CD4-positive, alpha-beta T cell (primary cell): ENCODE measurements around the gene RHBDD3. TPM values are rescaled to one million over a fixed set of nuclear protein-coding genes. Genes with fewer than 3 reads are reported as not detected.

Experiments
- ATAC-seq: fragments of 200-7000 bp; cut with Tn5 transposase; one replicate; pipeline ENCODE4 v1.10.0; 2022; ENCODE audit warnings: mild to moderate bottlenecking; ENCODE audit not compliant: poor library complexity
- CTCF ChIA-PET: fragments of 350-600 bp; sonication (Branson Sonifier 250); formaldehyde crosslinking; loops from one replicate; lab custom pipeline; 2021; ENCODE audit warnings: antibody characterized with exemption, inconsistent platforms; lab: Charles Lee
- POLR2A ChIA-PET: fragments of 350-600 bp; sonication (Branson Sonifier 250); formaldehyde crosslinking; loops from one replicate; lab custom pipeline; 2021; ENCODE audit warnings: antibody characterized with exemption, inconsistent platforms; lab: Charles Lee
- DNase-seq, 14 experiments: peaks; one replicate each; pipeline ENCODE4 v3.0.0-alpha.2; 2013 to 2020; ENCODE audit warnings: mixed read lengths in 2 of 14
- H3K27ac ChIP-seq, 2 donors: one replicate each; pipeline versions ENCODE4 v1.5.1 to v1.7.0; 2013; ENCODE audit warnings: low read length in 2 of 2, low read depth in 1 of 2, mild to moderate bottlenecking in 1 of 2
- H3K27me3 ChIP-seq, 2 experiments: 1 replicate in 1 of 2; 2 replicates in 1 of 2; pipeline versions ENCODE4 v1.6.1 to v1.7.0; 2013; ENCODE audit warnings: low read length in 2 of 2, control low read depth in 1 of 2, mild to moderate bottlenecking in 1 of 2, moderate library complexity in 1 of 2; ENCODE audit not compliant: insufficient read depth in 2 of 2, control insufficient read depth in 1 of 2
- H3K36me3 ChIP-seq: one replicate; pipeline ENCODE4 v1.6.1; 2013; ENCODE audit warnings: low read length, control low read depth; ENCODE audit not compliant: insufficient read depth
- H3K4me1 ChIP-seq: one replicate; pipeline ENCODE4 v1.6.1; 2013; ENCODE audit warnings: low read length, control low read depth; ENCODE audit not compliant: insufficient read depth
- H3K4me3 ChIP-seq: one replicate; pipeline ENCODE4 v1.5.1; 2013; ENCODE audit warnings: mild to moderate bottlenecking, low read length, moderate library complexity
- H3K9me3 ChIP-seq, 2 experiments: 1 replicate in 1 of 2; 2 replicates in 1 of 2; pipeline versions ENCODE4 v1.6.1 to v1.7.0; 2013; ENCODE audit warnings: low read length in 2 of 2, mild to moderate bottlenecking in 2 of 2, control low read depth in 1 of 2, moderate library complexity in 1 of 2; ENCODE audit not compliant: control insufficient read depth in 1 of 2, insufficient read depth in 1 of 2
- H3K27ac Mint-ChIP-seq: one replicate; pipeline ENCODE4 v1.8.0; 2020; ENCODE audit warnings: mixed read lengths
- H3K27me3 Mint-ChIP-seq: one replicate; pipeline ENCODE4 v1.8.0; 2021; ENCODE audit warnings: mixed read lengths
- H3K36me3 Mint-ChIP-seq: one replicate; pipeline ENCODE4 v1.8.0; 2021; ENCODE audit warnings: low read depth, mixed read lengths
- H3K4me1 Mint-ChIP-seq: one replicate; pipeline ENCODE4 v1.8.0; 2021; ENCODE audit warnings: low read depth, mixed read lengths
- H3K4me3 Mint-ChIP-seq: one replicate; pipeline ENCODE4 v1.8.0; 2020; ENCODE audit warnings: mild to moderate bottlenecking, mixed read lengths
- H3K9me3 Mint-ChIP-seq: one replicate; pipeline ENCODE4 v1.8.0; 2020; ENCODE audit warnings: mixed read lengths
- CTCF ChIP-seq: fragments of 200-600 bp; IDR thresholded peaks from one replicate; pipeline ENCODE4 v1.8.0; 2022; ENCODE audit warnings: antibody characterized with exemption, mild to moderate bottlenecking
- intact Hi-C, 2 experiments: fragments of 100-400 bp; cut with DNase I in 1 of 2; cut with micrococcal nuclease in 1 of 2; formaldehyde crosslinking; loops; one replicate each; pipeline versions ENCODE4 v1.15.1 to v1.9.0; 2023 to 2025; cut with DNase I, micrococcal nuclease
- total RNA-seq, 174 experiments: library from RNA in 2 of 174; stranded (reverse) in 2 of 174; gene quantifications; one replicate each; pipeline ENCODE4 v1.2.3 and lab custom pipeline; 2021 to 2026

RHBDD3 gene
- total RNA-seq, 2 experiments from 2014 or later: 9.0 to 11.7 TPM

GRCh38 chr22:29265929-29266328, 1.9 kb downstream of the RHBDD3 start:
- intact Hi-C loops: loop anchor here in 1 of 2 experiments (2.0 to 10.0 kb wide), 5 partner anchors 121 to 1341 kb away; partner anchors contain the start of genes AP1B1, MTFP1, THOC5 and ZNRF3
- POLR2A ChIA-PET: no interaction called here
- Mint-ChIP-seq H3K27ac (peak overlapping the region; percentile 98), H3K4me1 (peaks cover 44% of the 10 kb centered on the region), H3K9me3 (no peaks in the 10 kb centered on the region), H3K36me3 (peaks cover 35% of the 10 kb centered on the region), H3K4me3 (peak overlapping the region; percentile 95), H3K27me3 (no peaks in the 10 kb centered on the region)
- no peak overlapping the region for H3K4me3 ChIP-seq
- no peak for TF ChIP-seq CTCF
- no peak for ATAC-seq
- no peak for DNase-seq
- H3K36me3 ChIP-seq: peaks cover 15% of the 10 kb centered on the region
- H3K4me1 ChIP-seq: peaks cover 37% of the 10 kb centered on the region
- H3K9me3 ChIP-seq: no peaks in the 10 kb centered on the region
- CTCF ChIA-PET: no interaction called here
- no peaks in the 10 kb centered on the region for H3K27me3 ChIP-seq
- H3K27ac ChIP-seq: no peak overlapping the region

- Histone ChIP-seq H3K9me3 (no peaks in the 10 kb centered on the region), H3K27me3 (no peaks in the 10 kb centered on the region), H3K4me3 (no peak overlapping the region), H3K36me3 (peaks cover 9% of the 10 kb centered on the region), H3K27ac (no peak overlapping the region), H3K4me1 (peaks cover 32% of the 10 kb centered on the region)
- Mint-ChIP-seq H3K9me3 (no peaks in the 10 kb centered on the region), H3K4me1 (peaks cover 37% of the 10 kb centered on the region), H3K4me3 (no peak overlapping the region), H3K36me3 (peaks cover 29% of the 10 kb centered on the region), H3K27me3 (no peaks in the 10 kb centered on the region), H3K27ac (no peak overlapping the region)
- ATAC-seq (no peak), DNase-seq (no peak)
- no peak for TF ChIP-seq CTCF
- intact Hi-C loops: loop anchor here in 1 of 2 experiments (5.0 to 10.0 kb wide), 4 partner anchors 122 to 1341 kb away; partner anchors contain the start of genes AP1B1, THOC5 and ZNRF3
- CTCF ChIA-PET: no interaction called here
- POLR2A ChIA-PET: no interaction called here
These were observed 2.5 kb downstream of the RHBDD3 start for GRCh38 chr22:29265305-29265704.

GRCh38 chr22:29263791-29264276, 3.9 kb downstream of the RHBDD3 start:
- Histone ChIP-seq H3K27ac (no peak overlapping the region), H3K36me3 (peaks cover 9% of the 10 kb centered on the region), H3K9me3 (no peaks in the 10 kb centered on the region), H3K4me3 (no peak overlapping the region), H3K4me1 (peaks cover 18% of the 10 kb centered on the region), H3K27me3 (no peaks in the 10 kb centered on the region)
- TF ChIP-seq CTCF: no peak
- intact Hi-C loops: loop anchor here in 1 of 2 experiments (10.0 kb wide), 2 partner anchors 291 to 1339 kb away; partner anchors contain the start of gene THOC5
- peaks cover 14% of the 10 kb centered on the region for H3K36me3 Mint-ChIP-seq
- POLR2A ChIA-PET: no interaction called here
- no peak overlapping the region for H3K4me3 Mint-ChIP-seq
- H3K4me1 Mint-ChIP-seq: peaks cover 23% of the 10 kb centered on the region
- H3K27ac Mint-ChIP-seq: no peak overlapping the region
- H3K9me3 Mint-ChIP-seq: no peaks in the 10 kb centered on the region
- DNase-seq: no peak
- H3K27me3 Mint-ChIP-seq: no peaks in the 10 kb centered on the region
- CTCF ChIA-PET: no interaction called here
- no peak for ATAC-seq
